ENCODE measurements around the gene PTPRG.

- TF ChIP-seq, protein P1, sequence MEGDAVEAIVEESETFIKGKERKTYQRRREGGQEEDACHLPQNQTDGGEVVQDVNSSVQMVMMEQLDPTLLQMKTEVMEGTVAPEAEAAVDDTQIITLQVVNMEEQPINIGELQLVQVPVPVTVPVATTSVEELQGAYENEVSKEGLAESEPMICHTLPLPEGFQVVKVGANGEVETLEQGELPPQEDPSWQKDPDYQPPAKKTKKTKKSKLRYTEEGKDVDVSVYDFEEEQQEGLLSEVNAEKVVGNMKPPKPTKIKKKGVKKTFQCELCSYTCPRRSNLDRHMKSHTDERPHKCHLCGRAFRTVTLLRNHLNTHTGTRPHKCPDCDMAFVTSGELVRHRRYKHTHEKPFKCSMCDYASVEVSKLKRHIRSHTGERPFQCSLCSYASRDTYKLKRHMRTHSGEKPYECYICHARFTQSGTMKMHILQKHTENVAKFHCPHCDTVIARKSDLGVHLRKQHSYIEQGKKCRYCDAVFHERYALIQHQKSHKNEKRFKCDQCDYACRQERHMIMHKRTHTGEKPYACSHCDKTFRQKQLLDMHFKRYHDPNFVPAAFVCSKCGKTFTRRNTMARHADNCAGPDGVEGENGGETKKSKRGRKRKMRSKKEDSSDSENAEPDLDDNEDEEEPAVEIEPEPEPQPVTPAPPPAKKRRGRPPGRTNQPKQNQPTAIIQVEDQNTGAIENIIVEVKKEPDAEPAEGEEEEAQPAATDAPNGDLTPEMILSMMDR (conservative IDR thresholded peaks at IDR 0.05; ENCODE audit: low read length): no peak
- no peak for TF ChIP-seq EZH2phosphoT487 (IDR thresholded peaks at IDR 0.05; ENCODE audit: borderline replicate concordance)
These were observed 307.1 kb downstream of the PTPRG start for GRCh38 chr3:61868499-61868898.

Measured in Loucy (cell line).